GM13976 (cell line): ENCODE data around the gene SCRN1.

Source experiments
- DNase-seq: peaks from one replicate; pipeline ENCODE4 v3.0.0; 2012; ENCODE audit warnings: low spot score
- CTCF ChIP-seq: IDR thresholded peaks from 2 replicates; pipeline ENCODE4 v1.5.1; 2012; ENCODE audit warnings: borderline replicate concordance, mild to moderate bottlenecking; ENCODE audit not compliant: insufficient read depth; ENCODE audit errors: extremely low read depth, missing control alignments, control extremely low read depth
- in situ Hi-C: fragments of 300-500 bp; cut with MboI; formaldehyde crosslinking; loops from one replicate; pipeline ENCODE4 v1.12.0; 2022; ENCODE audit warnings: low sequenced_read_pairs, mixed read lengths, inconsistent platforms; ENCODE audit not compliant: unreplicated experiment

Gene SCRN1

GRCh38 chr7:30026229-30027064 lies 36.8 kb upstream of the SCRN1 start, which contains the start of gene FKBP14:
TSS of gene FKBP14 (minus strand) at chr7:30026702. CDS start at chr7:30026508, 194 bp downstream.
- DNase-seq = peak; percentile 88
- TF ChIP-seq CTCF = no peak
- in situ Hi-C loops = no loop called here

DNA sequence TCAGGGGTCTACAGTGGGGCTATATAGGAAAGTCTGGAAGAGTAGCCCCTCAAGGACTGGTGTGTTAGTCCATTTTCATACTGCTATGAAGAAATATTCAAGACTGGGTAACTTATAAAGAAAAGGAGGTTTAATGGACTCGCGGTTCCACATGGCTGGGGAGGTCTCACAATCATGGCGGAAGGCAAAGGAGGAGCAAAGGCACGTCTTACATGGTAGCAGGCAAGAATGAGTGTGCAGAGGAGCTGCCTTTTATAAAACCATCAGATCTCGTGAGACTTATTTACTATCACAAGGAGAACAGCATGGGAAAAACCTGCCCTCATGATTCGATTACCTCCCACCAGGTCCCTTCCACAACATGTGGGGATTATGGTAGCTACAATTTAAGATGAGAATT lies 33.9 kb upstream of the SCRN1 start:
- TF ChIP-seq CTCF = no peak
- in situ Hi-C loops = no loop called here
- DNase-seq = no peak

- in situ Hi-C loops = no loop called here
- TF ChIP-seq CTCF = no peak
- DNase-seq = no peak
Measured at GRCh38 chr7:30022991-30023390, 33.4 kb upstream of the SCRN1 start.

DNA sequence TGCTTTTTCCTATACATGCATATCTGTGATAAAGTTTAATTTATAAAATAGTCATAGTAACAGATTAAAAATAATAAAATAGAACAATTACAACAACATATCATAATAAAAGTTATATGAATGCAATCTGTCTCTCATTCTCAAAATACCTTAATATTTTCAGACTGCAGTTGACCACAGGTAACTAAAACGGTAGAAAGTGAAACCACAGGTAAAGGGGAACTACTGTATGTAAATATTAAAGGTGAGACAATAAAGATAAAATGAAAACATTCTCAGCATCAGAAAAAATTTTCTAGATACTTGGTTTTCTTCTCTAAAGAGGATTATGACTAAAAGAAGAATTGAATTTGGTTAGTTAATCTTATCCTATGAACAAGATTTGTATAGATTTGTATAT lies 30.9 kb upstream of the SCRN1 start:
- TF ChIP-seq CTCF = no peak
- in situ Hi-C loops = no loop called here
- no peak for DNase-seq

DNA sequence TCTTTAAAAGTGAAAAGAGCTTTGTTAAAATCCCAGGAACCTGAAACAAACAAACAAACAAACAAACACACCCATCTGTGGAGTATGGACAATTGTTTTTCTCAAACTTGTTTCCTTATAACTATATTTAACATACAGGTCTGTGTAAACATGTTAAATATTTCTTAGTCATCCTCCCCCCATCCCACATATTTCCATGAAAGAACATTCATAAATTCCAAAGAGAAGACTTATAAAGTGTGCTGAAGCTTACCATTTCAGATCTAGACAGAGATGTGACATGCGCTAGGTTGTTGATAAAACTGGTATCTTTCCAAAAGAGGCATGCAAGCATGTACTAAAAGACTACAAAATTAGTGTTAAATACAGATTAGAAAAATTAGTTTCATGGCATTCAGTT lies 30.4 kb upstream of the SCRN1 start:
- in situ Hi-C loops = no loop called here
- TF ChIP-seq CTCF = no peak
- no peak for DNase-seq

DNA sequence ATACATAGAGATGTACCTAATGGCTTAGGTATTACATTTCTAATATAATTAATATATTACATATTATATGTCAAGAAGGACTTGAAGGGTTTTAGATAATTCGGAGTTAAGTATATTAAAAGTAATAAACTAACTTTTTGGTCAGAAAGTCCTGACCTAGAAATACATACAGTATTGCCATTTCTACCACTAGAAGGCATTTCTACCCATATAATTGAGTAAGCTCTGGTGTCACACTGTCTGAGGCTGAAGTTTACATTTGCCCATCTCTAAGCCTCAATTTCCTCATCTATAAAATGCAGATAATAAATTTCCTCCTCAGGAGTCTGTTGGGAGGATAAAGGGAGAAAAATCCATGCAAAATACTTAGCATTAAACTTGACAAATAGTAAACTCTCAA lies 29.8 kb upstream of the SCRN1 start:
- in situ Hi-C loops = no loop called here
- DNase-seq = no peak
- no peak for TF ChIP-seq CTCF
